ENCODE results near the gene PSMB10.

GRCh38 chr16:67930678-67931211 is 5.9 kb downstream of the PSMB10 start:
- TF ChIP-seq CTCF (IDR thresholded peaks at IDR 0.05) (no peak), EZH2 (IDR thresholded peaks at IDR 0.05) (no peak), EZH2phosphoT487 (IDR thresholded peaks at IDR 0.05) (no peak)
